Panc1 (cell line): ENCODE results near the gene SAMD1. TPM values are rescaled to one million over a fixed set of nuclear protein-coding genes. Genes with fewer than 3 reads are reported as not detected.
A peak's percentile ranks its signal among the peaks of the same experiment; 100 is the strongest.

Source experiments
- ATAC-seq: fragments of 200-7000 bp; cut with Tn5 transposase; 2 replicates; pipeline ENCODE4 v1.9.1; 2020; ENCODE audit warnings: mild to moderate bottlenecking, moderate library complexity
- BruUV-seq: library from RNA; stranded (reverse); fragments of 400-500 nt; replicated peaks from 2 replicates; lab custom pipeline; 2021; lab: Mats Ljungman, UMichigan
- CTCF ChIA-PET: fragments of 300-600 bp; sonication (Branson Sonifier 250); formaldehyde crosslinking; loops from one replicate; lab custom pipeline; 2022; ENCODE audit warnings: antibody characterized with exemption; lab: Charles Lee
- POLR2A ChIA-PET: fragments of 300-600 bp; sonication (Branson Sonifier 250); formaldehyde crosslinking; loops from one replicate; lab custom pipeline; 2022; ENCODE audit warnings: antibody characterized with exemption; lab: Charles Lee
- DNase-seq: peaks from one replicate; pipeline ENCODE4 v3.0.0-alpha.2; 2010; ENCODE audit warnings: low read depth, low spot score
- H3K27ac ChIP-seq: 2 replicates; pipeline ENCODE4 v1.5.1; 2011; ENCODE audit warnings: mild to moderate bottlenecking, low read length, inconsistent platforms
- H3K27me3 ChIP-seq: fragments of 200-500 bp; sonication (Bioruptor generic); 2 replicates; pipeline ENCODE4 v1.6.0; 2014; ENCODE audit warnings: low read length, inconsistent platforms; ENCODE audit not compliant: control insufficient read depth, insufficient read depth
- H3K36me3 ChIP-seq: fragments of 200-500 bp; sonication (Bioruptor generic); 2 replicates; pipeline ENCODE4 v1.5.1; 2014; ENCODE audit warnings: inconsistent platforms, mild to moderate bottlenecking, low read length, moderate library complexity; ENCODE audit not compliant: control insufficient read depth, insufficient read depth
- H3K4me1 ChIP-seq: 2 replicates; pipeline ENCODE4 v1.5.1; 2011; ENCODE audit warnings: inconsistent platforms, mild to moderate bottlenecking, low read length, moderate library complexity; ENCODE audit not compliant: control insufficient read depth, insufficient read depth
- H3K4me3 ChIP-seq, 2 experiments: 2 replicates each; pipeline ENCODE4 v1.5.1; 2011 to 2012; ENCODE audit warnings: low read depth in 2 of 2, low read length in 2 of 2, mild to moderate bottlenecking in 2 of 2, inconsistent platforms in 1 of 2, moderate library complexity in 1 of 2
- H3K9me3 ChIP-seq: fragments of 200-500 bp; sonication (Bioruptor generic); 2 replicates; pipeline ENCODE4 v1.5.1; 2014; ENCODE audit warnings: low read depth, mild to moderate bottlenecking, inconsistent platforms, low read length, moderate library complexity; ENCODE audit not compliant: control insufficient read depth, insufficient read depth
- POLR2AphosphoS5 ChIP-seq: IDR thresholded peaks from 2 replicates; pipeline ENCODE4 v1.6.1; 2012; ENCODE audit warnings: mild to moderate bottlenecking, low read depth, low read length, moderate library complexity
- SIN3A ChIP-seq: IDR thresholded peaks from 2 replicates; pipeline ENCODE4 v1.6.1; 2012; ENCODE audit warnings: low read depth, mild to moderate bottlenecking, low read length, moderate library complexity, borderline replicate concordance; ENCODE audit not compliant: insufficient read depth
- TCF7L2 ChIP-seq: IDR thresholded peaks from 2 replicates; pipeline ENCODE4 v1.6.1; 2011; ENCODE audit warnings: mild to moderate bottlenecking, low read depth, low read length, inconsistent platforms
- in situ Hi-C: cut with HindIII; loops from 2 replicates; pipeline ENCODE4 v1.10.0; 2016; ENCODE audit warnings: low sequenced_read_pairs, low pct_unique_long_range_greater_than_20kb
- intact Hi-C: fragments of 100-400 bp; cut with micrococcal nuclease; formaldehyde crosslinking; loops from one replicate; pipeline ENCODE4 v1.10.0; 2022; ENCODE audit not compliant: unreplicated experiment
- total RNA-seq: library from RNA; stranded (reverse); gene quantifications from one replicate; pipeline ENCODE4 v1.2.1, GENCODE V29; 2021; ENCODE audit not compliant: unreplicated experiment
- TF ChIP-seq, protein P1 (sequence below), 2 experiments: IDR thresholded peaks; 2 replicates each; pipeline ENCODE4 v1.6.1; 2011 to 2012; ENCODE audit warnings: low read depth in 2 of 2, control low read depth in 1 of 2, low read length in 1 of 2, mild to moderate bottlenecking in 1 of 2, moderate library complexity in 1 of 2; ENCODE audit not compliant: insufficient read depth in 1 of 2
- TF ChIP-seq, protein P2 (sequence below): fragments of 450-650 bp; IDR thresholded peaks from 2 replicates; pipeline ENCODE4 v1.5.1; 2017; ENCODE audit warnings: mild to moderate bottlenecking

SAMD1 gene
- total RNA-seq, 1 experiment from 2014 or later: 82.0 TPM

DNA sequence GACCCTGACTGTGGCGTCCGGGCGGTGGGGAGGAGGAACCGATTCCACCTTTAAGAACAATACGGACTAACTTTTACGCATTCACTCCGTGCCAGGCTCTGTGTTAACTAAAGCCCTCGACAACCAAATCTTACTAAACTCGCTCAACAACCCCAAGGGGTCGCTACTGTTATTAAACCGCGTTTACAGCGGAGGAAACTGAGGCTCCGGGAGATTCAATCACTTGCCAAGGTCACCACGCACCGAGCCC is 1.2 kb downstream of the SAMD1 start:
- ChIA-PET CTCF (no interaction called here), POLR2A (no interaction called here)
- H3K36me3 ChIP-seq: no peaks in the 10 kb centered on the region; the same call in 1 of the 2 replicates
- ATAC-seq: no peak
- H3K4me3 ChIP-seq: peak overlapping the region; percentile 50 to 51
- H3K4me1 ChIP-seq: peaks cover 4% of the 10 kb centered on the region
- in situ Hi-C loops: no loop called here
- no peaks in the 10 kb centered on the region for H3K27me3 ChIP-seq
- H3K9me3 ChIP-seq: peaks cover 3% of the 10 kb centered on the region; the same call in 1 of the 2 replicates
- DNase-seq: no peak
- BruUV-seq: no TSS peak
- H3K27ac ChIP-seq: no peak overlapping the region
- TF ChIP-seq SIN3A (no peak), POLR2AphosphoS5 (no peak)
- intact Hi-C loops: no loop called here

DNA sequence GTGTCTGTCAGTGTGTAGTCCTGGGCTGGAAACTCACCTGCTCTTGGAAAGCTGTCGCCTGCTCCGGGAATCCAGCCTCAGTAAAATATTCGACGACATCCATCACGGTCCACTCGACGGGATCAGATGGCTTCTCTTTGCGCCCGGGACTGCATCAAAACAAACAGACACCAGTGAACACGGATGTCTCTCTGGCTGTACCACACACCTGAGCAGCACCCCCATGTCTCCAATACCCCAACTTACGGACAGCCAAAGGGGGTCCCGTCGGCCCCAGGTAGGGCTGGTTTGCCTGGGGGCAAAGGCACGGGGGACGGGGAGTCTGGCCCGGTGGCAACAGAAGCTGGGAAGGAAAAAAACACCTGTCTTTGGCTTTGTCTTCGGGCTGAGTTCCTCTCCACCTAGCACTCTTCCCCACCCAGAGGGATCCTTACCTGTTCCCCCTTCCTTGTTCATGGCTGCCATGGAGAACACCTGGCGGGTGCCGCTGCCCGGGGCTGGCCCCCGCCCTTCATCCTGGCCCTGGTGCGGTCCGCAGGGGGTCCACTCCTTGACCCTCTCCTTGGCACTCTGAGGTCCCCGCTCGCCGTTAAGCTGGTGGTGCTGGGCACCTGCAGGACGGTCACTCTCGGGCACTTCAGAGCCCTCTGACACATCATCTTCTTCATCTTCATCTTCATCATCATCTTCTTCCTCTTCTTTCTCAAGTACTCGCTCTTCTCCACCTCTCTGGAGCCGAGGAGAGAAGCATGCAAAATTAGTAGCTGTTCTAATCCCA is 1.7 kb downstream of the SAMD1 start:
- TF ChIP-seq, protein P1, sequence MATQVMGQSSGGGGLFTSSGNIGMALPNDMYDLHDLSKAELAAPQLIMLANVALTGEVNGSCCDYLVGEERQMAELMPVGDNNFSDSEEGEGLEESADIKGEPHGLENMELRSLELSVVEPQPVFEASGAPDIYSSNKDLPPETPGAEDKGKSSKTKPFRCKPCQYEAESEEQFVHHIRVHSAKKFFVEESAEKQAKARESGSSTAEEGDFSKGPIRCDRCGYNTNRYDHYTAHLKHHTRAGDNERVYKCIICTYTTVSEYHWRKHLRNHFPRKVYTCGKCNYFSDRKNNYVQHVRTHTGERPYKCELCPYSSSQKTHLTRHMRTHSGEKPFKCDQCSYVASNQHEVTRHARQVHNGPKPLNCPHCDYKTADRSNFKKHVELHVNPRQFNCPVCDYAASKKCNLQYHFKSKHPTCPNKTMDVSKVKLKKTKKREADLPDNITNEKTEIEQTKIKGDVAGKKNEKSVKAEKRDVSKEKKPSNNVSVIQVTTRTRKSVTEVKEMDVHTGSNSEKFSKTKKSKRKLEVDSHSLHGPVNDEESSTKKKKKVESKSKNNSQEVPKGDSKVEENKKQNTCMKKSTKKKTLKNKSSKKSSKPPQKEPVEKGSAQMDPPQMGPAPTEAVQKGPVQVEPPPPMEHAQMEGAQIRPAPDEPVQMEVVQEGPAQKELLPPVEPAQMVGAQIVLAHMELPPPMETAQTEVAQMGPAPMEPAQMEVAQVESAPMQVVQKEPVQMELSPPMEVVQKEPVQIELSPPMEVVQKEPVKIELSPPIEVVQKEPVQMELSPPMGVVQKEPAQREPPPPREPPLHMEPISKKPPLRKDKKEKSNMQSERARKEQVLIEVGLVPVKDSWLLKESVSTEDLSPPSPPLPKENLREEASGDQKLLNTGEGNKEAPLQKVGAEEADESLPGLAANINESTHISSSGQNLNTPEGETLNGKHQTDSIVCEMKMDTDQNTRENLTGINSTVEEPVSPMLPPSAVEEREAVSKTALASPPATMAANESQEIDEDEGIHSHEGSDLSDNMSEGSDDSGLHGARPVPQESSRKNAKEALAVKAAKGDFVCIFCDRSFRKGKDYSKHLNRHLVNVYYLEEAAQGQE (IDR thresholded peaks at IDR 0.05; ENCODE audit: insufficient read depth in 1 of 2, low read depth in 2 of 2, low read length in 1 of 2): no peak
- TF ChIP-seq, protein P2, sequence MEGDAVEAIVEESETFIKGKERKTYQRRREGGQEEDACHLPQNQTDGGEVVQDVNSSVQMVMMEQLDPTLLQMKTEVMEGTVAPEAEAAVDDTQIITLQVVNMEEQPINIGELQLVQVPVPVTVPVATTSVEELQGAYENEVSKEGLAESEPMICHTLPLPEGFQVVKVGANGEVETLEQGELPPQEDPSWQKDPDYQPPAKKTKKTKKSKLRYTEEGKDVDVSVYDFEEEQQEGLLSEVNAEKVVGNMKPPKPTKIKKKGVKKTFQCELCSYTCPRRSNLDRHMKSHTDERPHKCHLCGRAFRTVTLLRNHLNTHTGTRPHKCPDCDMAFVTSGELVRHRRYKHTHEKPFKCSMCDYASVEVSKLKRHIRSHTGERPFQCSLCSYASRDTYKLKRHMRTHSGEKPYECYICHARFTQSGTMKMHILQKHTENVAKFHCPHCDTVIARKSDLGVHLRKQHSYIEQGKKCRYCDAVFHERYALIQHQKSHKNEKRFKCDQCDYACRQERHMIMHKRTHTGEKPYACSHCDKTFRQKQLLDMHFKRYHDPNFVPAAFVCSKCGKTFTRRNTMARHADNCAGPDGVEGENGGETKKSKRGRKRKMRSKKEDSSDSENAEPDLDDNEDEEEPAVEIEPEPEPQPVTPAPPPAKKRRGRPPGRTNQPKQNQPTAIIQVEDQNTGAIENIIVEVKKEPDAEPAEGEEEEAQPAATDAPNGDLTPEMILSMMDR: no peak
- no peak for TF ChIP-seq TCF7L2
- TF ChIP-seq POLR2AphosphoS5: no peak
- no peak for TF ChIP-seq SIN3A

DNA sequence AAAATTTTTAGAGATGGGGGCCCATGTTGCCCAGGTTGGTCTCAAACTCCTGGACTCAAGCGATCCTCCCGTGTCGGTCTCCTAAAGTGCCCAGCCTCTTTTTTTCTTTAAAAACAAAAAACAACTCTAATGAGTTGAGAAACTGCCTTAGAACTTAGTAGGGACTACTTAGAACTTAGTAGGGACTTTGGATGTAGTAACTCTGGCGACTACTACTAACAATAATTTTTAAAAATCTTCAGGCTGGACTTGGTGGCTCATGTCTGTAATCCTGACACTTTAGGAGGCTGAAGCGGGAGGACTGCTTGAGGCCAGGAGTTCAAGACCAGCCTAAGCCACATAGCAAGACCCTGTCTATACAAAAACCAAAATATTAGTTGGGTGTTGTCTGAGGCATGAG is 4.5 kb downstream of the SAMD1 start:
- intact Hi-C loops: no loop called here
- POLR2A ChIA-PET: no interaction called here
- CTCF ChIA-PET: no interaction called here

More for the DNA sequence above, 1.7 kb downstream of the SAMD1 start:
- DNase-seq (no peak), ATAC-seq (no peak)
- TSS peak; percentile 84 for BruUV-seq
- H3K36me3 ChIP-seq: no peaks in the 10 kb centered on the region; the same call in 1 of the 2 replicates
- H3K4me3 ChIP-seq: peak overlapping the region; percentile 50 to 51
- no peaks in the 10 kb centered on the region for H3K27me3 ChIP-seq
- ChIA-PET POLR2A (no interaction called here), CTCF (no interaction called here)
- no peak overlapping the region for H3K27ac ChIP-seq
- H3K9me3 ChIP-seq: peaks cover 3% of the 10 kb centered on the region; the same call in 1 of the 2 replicates
- H3K4me1 ChIP-seq: peaks cover 4% of the 10 kb centered on the region
- intact Hi-C loops (no loop called here), in situ Hi-C loops (no loop called here)

More for the DNA sequence above, 4.5 kb downstream of the SAMD1 start:
- H3K27ac ChIP-seq: no peak overlapping the region
- DNase-seq: no peak
- in situ Hi-C loops: no loop called here
- no TSS peak for BruUV-seq
- H3K4me1 ChIP-seq: peaks cover 4% of the 10 kb centered on the region
- no peaks in the 10 kb centered on the region; the same call in 1 of the 2 replicates for H3K36me3 ChIP-seq
- TF ChIP-seq, protein P2: no peak
- TF ChIP-seq TCF7L2 (no peak), SIN3A (no peak), POLR2AphosphoS5 (no peak)
- TF ChIP-seq, protein P1 (IDR thresholded peaks at IDR 0.05; ENCODE audit: insufficient read depth in 1 of 2, low read depth in 2 of 2, low read length in 1 of 2): no peak
- no peak for ATAC-seq
- H3K4me3 ChIP-seq: no peak overlapping the region
- H3K27me3 ChIP-seq: no peaks in the 10 kb centered on the region
- no peaks in the 10 kb centered on the region for H3K9me3 ChIP-seq
